Lung (tissue), 12 donors: Measurements from ENCODE around the gene ZNF335. TPM values are rescaled to one million over a fixed set of nuclear protein-coding genes. Genes with fewer than 3 reads are reported as not detected.

Source experiments
- ATAC-seq: fragments of 200-7000 bp; cut with Tn5 transposase; one replicate; pipeline ENCODE4 v1.9.1; 2020; ENCODE audit warnings: moderate number of reproducible peaks; ENCODE audit not compliant: insufficient read depth, low FRiP score
- DNase-seq, 3 donors: peaks; one replicate each; pipeline ENCODE4 v3.0.0-alpha.2; 2013 to 2017
- H3K27ac ChIP-seq, 2 donors: one replicate each; pipeline ENCODE4 v1.5.1; 2013; ENCODE audit warnings: mild to moderate bottlenecking in 2 of 2, moderate library complexity in 2 of 2, control low read depth in 1 of 2, inconsistent platforms in 1 of 2, low read depth in 1 of 2, low read length in 1 of 2
- H3K27me3 ChIP-seq, 3 donors: one replicate each; pipeline ENCODE4 v1.5.1; 2013; ENCODE audit warnings: low read length in 2 of 3; ENCODE audit not compliant: control insufficient read depth in 3 of 3, insufficient read depth in 3 of 3
- H3K36me3 ChIP-seq, 4 donors: one replicate each; pipeline ENCODE4 v1.5.1; 2013; ENCODE audit warnings: low read length in 4 of 4, mild to moderate bottlenecking in 1 of 4, moderate library complexity in 1 of 4; ENCODE audit not compliant: control insufficient read depth in 4 of 4, insufficient read depth in 4 of 4
- H3K4me1 ChIP-seq, 5 donors: one replicate each; pipeline ENCODE4 v1.5.1; 2013; ENCODE audit warnings: low read length in 5 of 5, mild to moderate bottlenecking in 2 of 5, moderate library complexity in 1 of 5; ENCODE audit not compliant: control insufficient read depth in 5 of 5, insufficient read depth in 5 of 5
- H3K4me3 ChIP-seq: one replicate; pipeline ENCODE4 v1.5.1; 2013; ENCODE audit warnings: mild to moderate bottlenecking, control low read depth, moderate library complexity
- H3K9ac ChIP-seq, 2 donors: one replicate each; pipeline ENCODE4 v1.5.1; 2013; ENCODE audit warnings: low read length in 2 of 2, control low read depth in 1 of 2; ENCODE audit not compliant: insufficient read depth in 1 of 2
- H3K9me3 ChIP-seq, 4 donors: one replicate each; pipeline ENCODE4 v1.5.1; 2013; ENCODE audit warnings: low read length in 3 of 4, mild to moderate bottlenecking in 1 of 4, moderate library complexity in 1 of 4; ENCODE audit not compliant: control insufficient read depth in 4 of 4, insufficient read depth in 3 of 4
- WGBS, 2 donors: extraction: QIAGEN DNeasy Blood & Tissue Kit; methylation state at CpG; one replicate each; pipeline ENCODE4 v1.1.7; 2013; 5-methylcytosine and 5-hydroxymethylcytosine counted together
- polyA plus RNA-seq, 2 donors: library from polyadenylated mRNA; stranded (reverse); fragments of 200-250 nt; gene quantifications; one replicate each; pipeline ENCODE4 v1.2.1, GENCODE V29; 2013
- total RNA-seq, 2 donors: library from RNA; depleted of rRNA in 1 of 2; stranded (reverse); fragments of >200 nt in 1 of 2; gene quantifications; one replicate each; pipeline ENCODE4 v1.2.1, GENCODE V29; 2014 to 2021
- TF ChIP-seq, protein P1 (sequence below): IDR thresholded peaks from 2 replicates; pipeline ENCODE4 v1.5.1; 2012; ENCODE audit warnings: mild to moderate bottlenecking; ENCODE audit errors: control extremely low read depth, extremely low read depth
- donor health status: control.
- donor health status: control.
- donor health status: Bipolar disorder and iron deficiency.
- donor health status: healthy.
- donor health status: DM: yes; HTN: yes; CAD: no.

The ZNF335 gene
- total and polyA plus RNA-seq, 4 donors, result 12.8 to 23.6 (median 16.0) TPM

DNA sequence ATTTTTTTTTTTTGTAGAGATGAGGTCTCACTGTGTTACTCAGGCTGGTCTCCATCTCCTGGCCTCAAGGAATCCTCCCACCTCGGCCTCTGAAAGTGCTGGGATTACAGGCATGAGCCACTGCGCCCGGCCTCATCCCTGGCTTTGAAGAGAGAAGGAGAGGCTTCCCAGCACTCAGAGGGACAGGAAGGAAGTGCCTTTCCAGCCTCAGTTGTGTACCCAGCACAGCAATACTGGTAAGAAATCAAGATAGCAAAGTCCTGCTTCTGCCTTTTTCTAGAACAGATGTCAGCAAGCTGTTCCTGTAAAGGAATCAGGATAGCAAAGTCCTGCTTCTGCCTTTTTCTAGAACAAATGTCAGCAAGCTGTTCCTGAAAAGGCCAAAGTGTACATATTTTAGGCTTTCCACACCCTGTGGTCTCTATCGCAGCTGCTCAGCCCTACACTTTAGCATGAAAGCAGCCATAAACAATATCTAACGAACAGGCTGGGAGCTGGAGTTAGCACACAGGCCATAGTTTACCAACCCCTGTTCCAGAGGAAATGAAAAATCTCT, 53.7 kb downstream of the ZNF335 start:
- Histone ChIP-seq H3K9ac (peak overlapping the region in 1 of 2 donors; percentile 30), H3K4me1 (peaks cover 0 to 22% (median 20%) of the 10 kb centered on the region in 5 donors)
- WGBS, 2 donors, result 61 to 76% methylated on average over 5 of the region's 5 CpGs

DNA sequence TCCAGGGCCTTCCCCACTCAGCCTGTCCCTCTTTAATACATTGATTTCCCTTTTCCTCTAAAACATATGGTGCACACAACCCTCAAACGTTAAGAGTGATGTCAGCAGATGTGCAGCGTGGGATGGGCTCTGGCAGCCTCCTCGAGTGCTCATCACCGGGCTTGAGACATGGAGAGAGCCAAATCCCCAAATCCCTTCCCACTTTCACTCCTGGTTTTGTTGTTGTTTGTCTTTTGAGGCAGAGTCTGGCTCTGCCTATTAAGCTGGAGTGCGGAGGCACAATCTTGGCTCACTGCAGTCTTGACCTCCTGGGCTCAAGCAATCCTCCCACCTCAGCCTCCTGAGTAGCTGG, 54.2 kb downstream of the ZNF335 start:
- Histone ChIP-seq H3K4me3 (no peak overlapping the region), H3K9ac (no peak overlapping the region), H3K4me1 (peaks cover 0 to 22% (median 19%) of the 10 kb centered on the region in 5 donors), H3K27ac (peak overlapping the region in 1 of 2 donors; percentile 23), H3K36me3 (no peaks in the 10 kb centered on the region), H3K27me3 (no peaks in the 10 kb centered on the region), H3K9me3 (no peaks in the 10 kb centered on the region)
- 63 to 86% methylated on average over 5 of the region's 5 CpGs for WGBS, 2 donors
- TF ChIP-seq, protein P1, sequence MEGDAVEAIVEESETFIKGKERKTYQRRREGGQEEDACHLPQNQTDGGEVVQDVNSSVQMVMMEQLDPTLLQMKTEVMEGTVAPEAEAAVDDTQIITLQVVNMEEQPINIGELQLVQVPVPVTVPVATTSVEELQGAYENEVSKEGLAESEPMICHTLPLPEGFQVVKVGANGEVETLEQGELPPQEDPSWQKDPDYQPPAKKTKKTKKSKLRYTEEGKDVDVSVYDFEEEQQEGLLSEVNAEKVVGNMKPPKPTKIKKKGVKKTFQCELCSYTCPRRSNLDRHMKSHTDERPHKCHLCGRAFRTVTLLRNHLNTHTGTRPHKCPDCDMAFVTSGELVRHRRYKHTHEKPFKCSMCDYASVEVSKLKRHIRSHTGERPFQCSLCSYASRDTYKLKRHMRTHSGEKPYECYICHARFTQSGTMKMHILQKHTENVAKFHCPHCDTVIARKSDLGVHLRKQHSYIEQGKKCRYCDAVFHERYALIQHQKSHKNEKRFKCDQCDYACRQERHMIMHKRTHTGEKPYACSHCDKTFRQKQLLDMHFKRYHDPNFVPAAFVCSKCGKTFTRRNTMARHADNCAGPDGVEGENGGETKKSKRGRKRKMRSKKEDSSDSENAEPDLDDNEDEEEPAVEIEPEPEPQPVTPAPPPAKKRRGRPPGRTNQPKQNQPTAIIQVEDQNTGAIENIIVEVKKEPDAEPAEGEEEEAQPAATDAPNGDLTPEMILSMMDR, result no peak
- DNase-seq (peak in 1 of 3 donors; percentile 27), ATAC-seq (no peak)

More for the DNA sequence above, 53.7 kb downstream of the ZNF335 start:
- H3K4me3 ChIP-seq, result no peak overlapping the region
- TF ChIP-seq, protein P1, result no peak
- H3K27ac ChIP-seq, result peak overlapping the region; percentile 28 to 78
- no peaks in the 10 kb centered on the region for H3K27me3 ChIP-seq
- H3K36me3 ChIP-seq, result no peaks in the 10 kb centered on the region
- H3K9me3 ChIP-seq, result no peaks in the 10 kb centered on the region
- peak in 2 of 3 donors; percentile 34 to 41 for DNase-seq
- no peak for ATAC-seq

DNA sequence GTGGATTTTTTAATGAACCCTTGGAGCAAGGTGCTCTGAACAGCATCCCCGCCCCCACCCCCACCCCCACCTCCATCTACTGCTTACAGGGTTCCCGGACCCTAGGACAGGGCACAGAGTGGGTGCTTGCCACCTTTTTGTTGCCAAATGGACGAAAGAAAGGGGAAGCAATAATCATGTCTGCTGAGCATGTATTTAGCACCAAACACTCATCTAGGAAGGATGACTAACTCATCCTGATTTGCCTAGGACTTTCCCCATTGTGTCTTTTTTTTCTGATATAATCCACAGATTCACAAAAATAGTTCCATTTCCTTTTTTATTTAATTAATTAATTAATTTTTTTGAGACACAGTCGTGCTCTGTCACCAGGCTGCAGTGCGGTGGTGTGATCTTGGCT, 58.9 kb downstream of the ZNF335 start:
- no peak overlapping the region for H3K4me3 ChIP-seq
- no peaks in the 10 kb centered on the region for H3K9me3 ChIP-seq
- no peak for ATAC-seq
- TF ChIP-seq, protein P1, result no peak
- peaks cover 0 to 15% (median 4%) of the 10 kb centered on the region in 5 donors for H3K4me1 ChIP-seq
- H3K27ac ChIP-seq, result no peak overlapping the region
- WGBS, 2 donors, result 49 to 59% methylated on average over 5 of the region's 5 CpGs
- no peak overlapping the region for H3K9ac ChIP-seq
- H3K36me3 ChIP-seq, result no peaks in the 10 kb centered on the region
- DNase-seq, result no peak
- no peaks in the 10 kb centered on the region for H3K27me3 ChIP-seq

DNA sequence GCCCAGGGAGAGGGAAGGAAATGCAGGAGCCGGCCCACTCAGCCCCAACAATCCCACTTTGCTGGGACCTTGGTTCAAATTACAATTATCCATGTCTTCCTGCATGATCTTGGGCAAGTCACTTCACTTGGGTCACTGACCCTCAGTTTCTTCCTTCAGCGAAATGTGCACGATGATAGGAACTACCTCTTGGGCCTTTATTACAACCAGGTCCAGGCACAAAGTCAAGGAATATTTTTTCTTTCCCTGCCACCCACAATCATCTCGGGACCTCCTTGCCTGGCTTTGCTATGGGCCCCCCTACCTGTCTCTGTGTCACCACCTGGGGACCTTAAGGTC, 59.7 kb downstream of the ZNF335 start:
- Histone ChIP-seq H3K4me3 (no peak overlapping the region), H3K4me1 (peaks cover 0 to 12% (median 4%) of the 10 kb centered on the region in 5 donors), H3K36me3 (no peaks in the 10 kb centered on the region), H3K9ac (peak overlapping the region in 1 of 2 donors; percentile 61), H3K27me3 (no peaks in the 10 kb centered on the region), H3K9me3 (no peaks in the 10 kb centered on the region), H3K27ac (peak overlapping the region in 1 of 2 donors; percentile 24)
- WGBS, 2 donors, result 31% methylated on average over 4 of the region's 4 CpGs
- ATAC-seq, result no peak
- TF ChIP-seq, protein P1, result no peak
- no peak for DNase-seq
